CD14-positive monocyte (primary cell): ENCODE results near the gene FRMPD4. TPM values are rescaled to one million over a fixed set of nuclear protein-coding genes. Genes with fewer than 3 reads are reported as not detected.

Source experiments
- DNase-seq, 3 donors: peaks; one replicate each; pipeline ENCODE4 v3.0.0-alpha.2; 2011 to 2022
- H2AFZ ChIP-seq: 2 replicates; pipeline ENCODE4 v1.6.0; 2012; ENCODE audit warnings: mild to moderate bottlenecking, low read depth, low read length, inconsistent platforms; ENCODE audit not compliant: insufficient read depth, poor library complexity, severe bottlenecking
- H3K27ac ChIP-seq, 2 donors: 1 replicate in 1 of 2; 2 replicates in 1 of 2; pipeline ENCODE4 v1.5.1; 2012 to 2013; ENCODE audit warnings: low read length in 2 of 2, control low read depth in 1 of 2, inconsistent platforms in 1 of 2, low read depth in 1 of 2, mild to moderate bottlenecking in 1 of 2
- H3K27me3 ChIP-seq, 2 donors: one replicate each; pipeline versions ENCODE4 v1.6.0 to v1.6.1; 2011 to 2013; ENCODE audit warnings: low read length in 2 of 2; ENCODE audit not compliant: control insufficient read depth in 2 of 2, insufficient read depth in 2 of 2
- H3K36me3 ChIP-seq, 2 donors: replicated peaks in 1 of 2; 1 replicate in 1 of 2; 2 replicates in 1 of 2; pipeline versions ENCODE4 v1.5.1 to v1.6.1; 2012 to 2013; ENCODE audit warnings: low read length in 2 of 2, control low read depth in 1 of 2, inconsistent platforms in 1 of 2, mild to moderate bottlenecking in 1 of 2; ENCODE audit not compliant: insufficient read depth in 2 of 2, control insufficient read depth in 1 of 2
- H3K4me1 ChIP-seq, 2 donors: 1 replicate in 1 of 2; 2 replicates in 1 of 2; pipeline versions ENCODE4 v1.5.1 to v1.6.1; 2012 to 2013; ENCODE audit warnings: low read length in 2 of 2, control low read depth in 1 of 2, inconsistent platforms in 1 of 2, mild to moderate bottlenecking in 1 of 2, moderate library complexity in 1 of 2; ENCODE audit not compliant: insufficient read depth in 2 of 2, control insufficient read depth in 1 of 2
- H3K4me2 ChIP-seq: replicated peaks from 2 replicates; pipeline ENCODE3; 2012; ENCODE audit warnings: low read length, moderate library complexity, mild to moderate bottlenecking; ENCODE audit not compliant: poor library complexity, severe bottlenecking; ENCODE audit errors: extremely low read depth
- H3K4me3 ChIP-seq, 3 experiments: fragments of 200-600 bp in 1 of 3; sonication (generic) in 1 of 3; replicated peaks in 1 of 3; 1 replicate in 2 of 3; 2 replicates in 1 of 3; pipeline ENCODE4 v1.5.1; 2011 to 2013; ENCODE audit warnings: low read length in 3 of 3, mild to moderate bottlenecking in 3 of 3, control low read depth in 2 of 3, low read depth in 2 of 3, inconsistent platforms in 1 of 3, moderate library complexity in 1 of 3
- H3K79me2 ChIP-seq: 2 replicates; pipeline ENCODE4 v1.6.0; 2012; ENCODE audit warnings: mild to moderate bottlenecking, control low read depth, inconsistent platforms, low read length, moderate library complexity; ENCODE audit not compliant: insufficient read depth
- H3K9ac ChIP-seq: 2 replicates; pipeline ENCODE4 v1.6.0; 2017; ENCODE audit warnings: low read length, mild to moderate bottlenecking; ENCODE audit not compliant: insufficient read depth, poor library complexity, severe bottlenecking
- H3K9me3 ChIP-seq, 2 donors: replicated peaks in 1 of 2; 1 replicate in 1 of 2; 2 replicates in 1 of 2; pipeline versions ENCODE4 v1.5.1 to v1.6.1; 2012 to 2013; ENCODE audit warnings: low read length in 2 of 2, control low read depth in 1 of 2; ENCODE audit not compliant: control insufficient read depth in 1 of 2, insufficient read depth in 1 of 2
- H4K20me1 ChIP-seq: 2 replicates; pipeline ENCODE4 v1.6.0; 2012; ENCODE audit warnings: mild to moderate bottlenecking, low read length, control low read depth, moderate library complexity; ENCODE audit not compliant: insufficient read depth
- H3K27ac Mint-ChIP-seq, 7 donors: one replicate each; pipeline ENCODE4 v1.8.0; 2020; ENCODE audit warnings: mild to moderate bottlenecking in 7 of 7, mixed read lengths in 7 of 7, moderate library complexity in 6 of 7, inconsistent platforms in 2 of 7
- H3K27me3 Mint-ChIP-seq, 3 donors: one replicate each; pipeline ENCODE4 v1.8.0; 2021 to 2022; ENCODE audit warnings: low read depth in 3 of 3, mild to moderate bottlenecking in 3 of 3, mixed read lengths in 3 of 3, moderate library complexity in 3 of 3, inconsistent platforms in 1 of 3
- H3K36me3 Mint-ChIP-seq, 2 donors: one replicate each; pipeline ENCODE4 v1.8.0; 2020; ENCODE audit warnings: mixed read lengths in 2 of 2, inconsistent platforms in 1 of 2, mild to moderate bottlenecking in 1 of 2
- H3K4me1 Mint-ChIP-seq: one replicate; pipeline ENCODE4 v1.8.0; 2020; ENCODE audit warnings: mild to moderate bottlenecking, mixed read lengths
- H3K4me3 Mint-ChIP-seq, 2 donors: one replicate each; pipeline ENCODE4 v1.8.0; 2020; ENCODE audit warnings: mild to moderate bottlenecking in 2 of 2, mixed read lengths in 2 of 2, moderate library complexity in 1 of 2
- H3K9me3 Mint-ChIP-seq, 7 donors: one replicate each; pipeline ENCODE4 v1.8.0; 2020 to 2022; ENCODE audit warnings: mixed read lengths in 7 of 7, mild to moderate bottlenecking in 6 of 7, moderate library complexity in 6 of 7, inconsistent platforms in 2 of 7
- WGBS: methylation state at CpG from one replicate; pipeline ENCODE4 v1.1.5; 2013; ENCODE audit warnings: missing lambda C conversion rate; ENCODE audit not compliant: insufficient coverage; 5-methylcytosine and 5-hydroxymethylcytosine counted together
- intact Hi-C, 2 donors: fragments of 100-400 bp; cut with micrococcal nuclease; formaldehyde crosslinking; loops; one replicate each; pipeline versions ENCODE4 v1.15.0 to v1.15.1; 2023
- polyA plus RNA-seq, 3 donors: library from polyadenylated mRNA; depleted of rRNA in 1 of 3; unstranded in 2 of 3; stranded (reverse) in 1 of 3; fragments of 300-500 nt in 2 of 3; fragments of >200 nt in 1 of 3; fragmentation: Illumina TruSeq in 2 of 3; gene quantifications; 1 replicate in 2 of 3; 2 replicates in 1 of 3; pipeline ENCODE4 v1.2.3, GENCODE V29; 2012 to 2021
- TF ChIP-seq, protein P1 (sequence below): fragments of 200-600 bp; IDR thresholded peaks from one replicate; pipeline ENCODE4 v1.8.0; 2022; ENCODE audit warnings: antibody characterized with exemption, mild to moderate bottlenecking

The FRMPD4 gene
- polyA plus RNA-seq, 3 donors = not detected

DNA sequence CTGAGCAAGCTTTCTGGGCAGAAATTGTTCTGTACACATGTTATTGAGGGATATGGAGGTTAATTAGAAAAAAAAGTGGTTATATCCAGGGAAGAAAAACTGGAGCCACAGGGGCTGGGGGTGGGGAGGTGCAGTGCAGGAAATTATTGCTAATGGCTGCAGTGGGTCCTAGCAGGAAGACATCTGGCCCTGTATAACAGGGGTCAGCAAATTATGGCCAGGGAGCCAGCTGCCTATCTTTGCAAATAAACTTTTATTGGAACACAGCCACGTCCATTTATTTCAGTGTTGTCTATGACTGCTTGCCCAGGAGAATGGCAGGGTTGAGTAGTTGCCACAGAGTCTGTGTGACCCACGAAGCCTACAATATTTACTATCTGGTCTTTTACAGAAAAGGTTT, 629.6 kb downstream of the FRMPD4 start:
- no peak overlapping the region for H3K9ac ChIP-seq
- peaks cover 9 to 12% of the 10 kb centered on the region in 2 donors for H3K27me3 ChIP-seq
- WGBS = no CpG with 5 or more reads among the region's 2 CpGs
- H3K4me2 ChIP-seq = no peak overlapping the region
- TF ChIP-seq, protein P1, sequence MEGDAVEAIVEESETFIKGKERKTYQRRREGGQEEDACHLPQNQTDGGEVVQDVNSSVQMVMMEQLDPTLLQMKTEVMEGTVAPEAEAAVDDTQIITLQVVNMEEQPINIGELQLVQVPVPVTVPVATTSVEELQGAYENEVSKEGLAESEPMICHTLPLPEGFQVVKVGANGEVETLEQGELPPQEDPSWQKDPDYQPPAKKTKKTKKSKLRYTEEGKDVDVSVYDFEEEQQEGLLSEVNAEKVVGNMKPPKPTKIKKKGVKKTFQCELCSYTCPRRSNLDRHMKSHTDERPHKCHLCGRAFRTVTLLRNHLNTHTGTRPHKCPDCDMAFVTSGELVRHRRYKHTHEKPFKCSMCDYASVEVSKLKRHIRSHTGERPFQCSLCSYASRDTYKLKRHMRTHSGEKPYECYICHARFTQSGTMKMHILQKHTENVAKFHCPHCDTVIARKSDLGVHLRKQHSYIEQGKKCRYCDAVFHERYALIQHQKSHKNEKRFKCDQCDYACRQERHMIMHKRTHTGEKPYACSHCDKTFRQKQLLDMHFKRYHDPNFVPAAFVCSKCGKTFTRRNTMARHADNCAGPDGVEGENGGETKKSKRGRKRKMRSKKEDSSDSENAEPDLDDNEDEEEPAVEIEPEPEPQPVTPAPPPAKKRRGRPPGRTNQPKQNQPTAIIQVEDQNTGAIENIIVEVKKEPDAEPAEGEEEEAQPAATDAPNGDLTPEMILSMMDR = no peak
- no peaks in the 10 kb centered on the region for H3K36me3 ChIP-seq
- no peaks in the 10 kb centered on the region for H4K20me1 ChIP-seq
- no peak overlapping the region for H3K27ac ChIP-seq
- H3K27ac Mint-ChIP-seq = no peak overlapping the region
- no peaks in the 10 kb centered on the region for H3K9me3 ChIP-seq
- intact Hi-C loops = no loop called here
- DNase-seq = no peak
- H3K4me3 Mint-ChIP-seq = no peak overlapping the region
- H3K4me1 Mint-ChIP-seq = peaks cover 6% of the 10 kb centered on the region
- peaks cover 0 to 3% of the 10 kb centered on the region in 2 donors for H3K4me1 ChIP-seq
- peaks cover 6 to 40% (median 11%) of the 10 kb centered on the region in 3 donors for H3K27me3 Mint-ChIP-seq
- no peak overlapping the region for H2AFZ ChIP-seq
- H3K4me3 ChIP-seq = no peak overlapping the region
- H3K9me3 Mint-ChIP-seq = peaks cover 0 to 9% (median 0%) of the 10 kb centered on the region in 7 donors
- H3K36me3 Mint-ChIP-seq = no peaks in the 10 kb centered on the region
- H3K79me2 ChIP-seq = no peaks in the 10 kb centered on the region

DNA sequence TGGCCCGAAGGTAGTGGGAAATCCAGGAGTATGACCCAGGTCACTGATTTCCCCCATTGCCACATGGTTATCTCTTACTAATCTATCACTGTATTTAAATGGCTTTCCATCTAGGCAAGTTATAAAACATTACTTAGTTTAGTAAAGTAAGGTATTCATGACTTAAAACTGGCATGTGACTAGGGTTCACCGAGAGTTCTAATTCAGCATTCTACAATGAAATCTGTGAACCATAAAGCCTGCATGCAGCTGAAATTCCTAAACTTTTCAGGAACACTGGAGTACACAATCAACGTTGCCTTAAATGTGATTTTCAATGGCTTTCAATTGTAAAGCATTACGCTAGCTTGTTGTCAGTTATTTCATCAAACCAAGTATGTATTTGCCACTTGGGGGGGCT, 630.2 kb downstream of the FRMPD4 start:
- intact Hi-C loops = no loop called here
- Histone ChIP-seq H3K79me2 (no peaks in the 10 kb centered on the region), H3K27me3 (peaks cover 9 to 12% of the 10 kb centered on the region in 2 donors), H3K4me2 (no peak overlapping the region), H4K20me1 (no peaks in the 10 kb centered on the region), H3K9me3 (no peaks in the 10 kb centered on the region), H3K27ac (no peak overlapping the region), H2AFZ (no peak overlapping the region), H3K4me1 (peaks cover 0 to 3% of the 10 kb centered on the region in 2 donors), H3K4me3 (no peak overlapping the region), H3K36me3 (no peaks in the 10 kb centered on the region), H3K9ac (no peak overlapping the region)
- Mint-ChIP-seq H3K4me3 (no peak overlapping the region), H3K27ac (no peak overlapping the region), H3K36me3 (no peaks in the 10 kb centered on the region), H3K27me3 (peaks cover 6 to 44% (median 11%) of the 10 kb centered on the region in 3 donors), H3K9me3 (peaks cover 0 to 7% (median 0%) of the 10 kb centered on the region in 7 donors), H3K4me1 (peaks cover 6% of the 10 kb centered on the region)
- no peak for DNase-seq
- WGBS = no CpG with 5 or more reads among the region's 4 CpGs
- TF ChIP-seq, protein P1 = no peak
